NT2/D1 (cell line): Measurements from ENCODE around the gene VSTM2L.

Experiments used
- DNase-seq: peaks from one replicate; pipeline ENCODE4 v3.0.0-alpha.2; 2011; ENCODE audit warnings: low read depth, low spot score
- H3K27me3 ChIP-seq: 2 replicates; pipeline ENCODE4 v1.6.0; 2011; ENCODE audit warnings: mild to moderate bottlenecking; ENCODE audit not compliant: insufficient read length, insufficient read depth
- H3K36me3 ChIP-seq: 2 replicates; pipeline ENCODE4 v1.6.1; 2011; ENCODE audit warnings: mild to moderate bottlenecking, low read length, mixed read lengths; ENCODE audit not compliant: insufficient read depth, insufficient read length
- H3K4me1 ChIP-seq: 2 replicates; pipeline ENCODE4 v1.5.1; 2011; ENCODE audit not compliant: insufficient read depth, insufficient read length
- H3K4me3 ChIP-seq: 2 replicates; pipeline ENCODE4 v1.5.1; 2011; ENCODE audit warnings: low read depth; ENCODE audit not compliant: insufficient read length
- H3K9ac ChIP-seq: 2 replicates; pipeline ENCODE4 v1.6.0; 2011; ENCODE audit warnings: low read depth; ENCODE audit not compliant: insufficient read length
- H3K9me3 ChIP-seq: 2 replicates; pipeline ENCODE4 v1.5.1; 2011; ENCODE audit warnings: mild to moderate bottlenecking, low read length; ENCODE audit not compliant: insufficient read depth
- SUZ12 ChIP-seq: IDR thresholded peaks from 2 replicates; pipeline ENCODE4 v1.6.1; 2011; ENCODE audit not compliant: insufficient read length, insufficient read depth; ENCODE audit errors: extremely low read depth
- YY1 ChIP-seq: IDR thresholded peaks from 2 replicates; pipeline ENCODE4 v1.6.1; 2011; ENCODE audit not compliant: insufficient read length, insufficient read depth
- ZNF274 ChIP-seq: IDR thresholded peaks from 2 replicates; pipeline ENCODE4 v1.6.1; 2011; ENCODE audit warnings: mild to moderate bottlenecking, low read depth, low read length

VSTM2L gene

DNA sequence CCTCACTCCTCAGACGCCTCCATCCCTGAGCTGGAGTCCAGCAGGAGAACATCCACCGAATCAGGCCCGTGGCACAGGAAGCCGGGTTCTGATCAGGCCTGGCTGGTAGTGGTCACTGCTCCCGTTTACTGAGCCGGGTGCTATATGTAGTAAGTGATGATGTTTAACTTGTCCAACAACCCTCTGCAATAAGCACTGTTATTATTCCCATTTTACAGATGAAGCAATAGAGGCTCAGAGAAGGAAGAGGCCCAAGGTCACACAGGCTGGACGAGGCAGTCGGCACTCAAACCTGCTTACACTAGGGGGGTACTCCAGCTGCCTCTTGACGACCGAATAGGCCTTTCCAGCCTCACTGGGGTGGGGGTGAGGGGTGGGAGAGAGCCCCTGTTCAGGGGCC is 14.3 kb upstream of the VSTM2L start:
- no peak for TF ChIP-seq YY1
- TF ChIP-seq SUZ12 = no peak
- no peak for TF ChIP-seq ZNF274
- H3K9me3 ChIP-seq = no peaks in the 10 kb centered on the region
- H3K4me1 ChIP-seq = no peaks in the 10 kb centered on the region
- H3K27me3 ChIP-seq = no peaks in the 10 kb centered on the region
- no peak overlapping the region for H3K4me3 ChIP-seq
- H3K9ac ChIP-seq = no peak overlapping the region
- no peaks in the 10 kb centered on the region for H3K36me3 ChIP-seq
- DNase-seq = no peak

DNA sequence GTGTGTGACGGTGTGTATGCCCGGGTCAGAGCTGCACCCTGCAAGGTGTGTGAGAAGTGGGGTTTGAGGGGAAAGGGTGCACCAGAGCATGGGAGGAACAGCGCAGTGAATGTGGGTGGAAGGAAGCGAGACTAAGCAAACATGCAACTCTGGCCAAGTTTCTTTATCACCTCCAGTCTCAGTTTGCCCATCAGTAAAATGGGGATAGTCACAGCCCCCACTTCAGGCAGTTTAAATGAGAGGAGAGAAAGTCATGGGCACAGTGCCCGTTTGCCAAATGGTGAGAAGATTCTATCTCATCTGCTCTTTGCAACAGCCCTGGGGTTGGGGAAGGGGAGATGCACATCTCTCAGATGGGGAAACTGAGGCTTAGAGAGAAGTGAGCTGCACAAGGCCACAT is 12.8 kb upstream of the VSTM2L start:
- no peak for DNase-seq
- H3K9me3 ChIP-seq = no peaks in the 10 kb centered on the region
- H3K9ac ChIP-seq = no peak overlapping the region
- H3K36me3 ChIP-seq = no peaks in the 10 kb centered on the region
- no peaks in the 10 kb centered on the region for H3K27me3 ChIP-seq
- H3K4me3 ChIP-seq = no peak overlapping the region
- H3K4me1 ChIP-seq = peaks cover 5% of the 10 kb centered on the region
- TF ChIP-seq ZNF274 (no peak), YY1 (no peak), SUZ12 (no peak)

DNA sequence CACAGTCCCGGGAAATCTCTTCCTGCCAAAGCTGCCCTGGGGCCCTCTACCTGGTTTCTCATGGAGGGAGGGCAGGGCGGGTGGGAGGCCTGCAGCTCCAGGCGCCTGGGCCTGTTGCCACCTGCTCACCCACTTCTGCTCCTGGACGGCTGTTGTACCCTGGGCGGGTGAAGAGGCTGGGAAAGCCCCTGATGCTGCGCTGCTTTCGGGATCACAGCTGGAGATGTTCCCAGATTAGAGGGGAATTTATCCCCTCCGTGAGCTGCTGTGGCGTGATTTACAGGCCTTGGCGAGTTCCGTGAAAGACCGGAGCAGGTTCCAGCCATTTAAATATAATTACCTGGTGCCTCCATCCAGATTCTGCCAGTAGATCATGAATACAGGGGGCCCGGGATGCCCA is 12.3 kb upstream of the VSTM2L start:
- Histone ChIP-seq H3K4me1 (peaks cover 5% of the 10 kb centered on the region), H3K9ac (no peak overlapping the region), H3K4me3 (no peak overlapping the region), H3K9me3 (no peaks in the 10 kb centered on the region), H3K27me3 (no peaks in the 10 kb centered on the region), H3K36me3 (no peaks in the 10 kb centered on the region)
- TF ChIP-seq YY1 = no peak
- TF ChIP-seq ZNF274 = no peak
- DNase-seq = no peak

DNA sequence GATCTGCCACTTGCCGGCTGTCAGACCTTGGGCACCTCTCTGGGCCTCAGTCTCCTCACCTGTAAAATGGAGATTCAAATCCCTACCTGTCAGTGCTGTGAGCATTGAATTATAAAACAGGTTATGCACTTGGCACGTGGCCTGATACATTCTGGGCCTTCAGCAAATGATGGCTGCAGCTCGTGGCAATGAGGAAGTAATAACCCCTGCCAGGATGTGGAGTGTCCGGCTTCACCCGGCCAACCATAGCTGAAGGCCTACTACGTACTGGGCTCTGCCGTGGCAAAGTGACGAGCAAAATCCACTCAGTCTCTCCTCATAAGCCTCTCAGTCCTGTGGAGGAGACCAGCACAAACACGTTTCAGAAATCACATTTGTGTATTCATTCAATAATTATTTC is 10.9 kb upstream of the VSTM2L start:
- no peak overlapping the region for H3K4me3 ChIP-seq
- no peak overlapping the region for H3K9ac ChIP-seq
- DNase-seq = no peak
- no peaks in the 10 kb centered on the region for H3K27me3 ChIP-seq
- no peaks in the 10 kb centered on the region for H3K36me3 ChIP-seq
- no peaks in the 10 kb centered on the region for H3K9me3 ChIP-seq
- no peak for TF ChIP-seq ZNF274
- no peak for TF ChIP-seq SUZ12
- no peak for TF ChIP-seq YY1
- H3K4me1 ChIP-seq = peaks cover 7% of the 10 kb centered on the region

DNA sequence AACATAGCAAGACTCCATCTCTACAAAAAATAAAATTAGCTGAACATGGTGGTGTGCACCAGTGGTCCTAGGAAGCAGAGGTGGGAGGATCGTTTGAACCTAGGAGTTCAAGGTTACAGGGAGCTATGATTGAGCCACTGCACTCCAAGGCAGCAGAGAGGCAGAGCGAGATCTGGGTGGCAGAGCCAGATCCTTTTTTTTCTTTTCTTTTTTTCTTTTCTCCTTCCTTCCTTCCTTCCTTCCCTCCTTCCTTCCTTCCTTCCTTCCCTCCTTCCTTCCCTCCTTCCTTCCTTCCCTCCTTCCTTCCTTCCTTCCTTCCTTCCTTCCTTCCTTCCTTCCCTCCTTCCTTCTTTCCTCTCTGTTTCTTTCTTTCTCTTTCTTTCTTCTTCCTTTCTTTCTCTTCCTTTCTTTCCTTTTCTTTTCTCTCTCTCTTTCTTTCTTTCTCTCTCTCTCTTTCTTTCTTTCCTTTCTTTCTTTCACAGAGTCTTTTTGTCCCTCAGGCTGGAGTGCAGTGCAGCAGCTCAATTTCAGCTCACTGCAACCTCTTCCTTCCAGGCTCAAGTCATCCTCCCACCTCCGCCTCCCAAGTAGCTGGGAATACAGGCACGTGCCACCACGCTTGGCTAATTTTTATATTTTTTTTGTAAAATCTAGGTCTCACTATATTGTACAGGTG is 9.2 kb upstream of the VSTM2L start:
- no peaks in the 10 kb centered on the region for H3K9me3 ChIP-seq
- H3K4me1 ChIP-seq = peaks cover 7% of the 10 kb centered on the region
- H3K36me3 ChIP-seq = no peaks in the 10 kb centered on the region
- DNase-seq = no peak
- H3K9ac ChIP-seq = no peak overlapping the region
- TF ChIP-seq SUZ12 = no peak
- TF ChIP-seq ZNF274 = no peak
- no peak for TF ChIP-seq YY1
- no peak overlapping the region for H3K4me3 ChIP-seq
- no peaks in the 10 kb centered on the region for H3K27me3 ChIP-seq

DNA sequence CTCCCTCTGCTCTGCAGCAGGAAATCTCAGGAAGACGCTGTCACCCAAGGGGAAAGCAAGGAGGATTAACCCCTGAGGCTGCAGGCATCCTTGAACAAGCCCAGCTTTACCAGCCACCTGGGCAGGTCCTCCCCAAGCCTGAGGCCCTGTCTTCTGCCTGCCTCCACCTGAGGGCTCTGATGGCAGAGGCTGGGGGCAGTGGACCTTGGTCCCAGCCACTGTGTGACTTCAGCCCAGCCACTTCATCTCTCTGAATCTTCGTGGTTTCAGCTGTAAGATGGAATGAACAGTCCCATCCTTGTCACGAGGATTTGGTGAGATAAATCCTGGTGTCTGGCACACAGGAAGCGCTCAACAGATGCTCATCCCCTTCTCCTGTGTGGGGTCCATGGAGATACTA is 8.5 kb upstream of the VSTM2L start:
- H3K4me1 ChIP-seq = peaks cover 7% of the 10 kb centered on the region
- no peak overlapping the region for H3K4me3 ChIP-seq
- no peaks in the 10 kb centered on the region for H3K27me3 ChIP-seq
- DNase-seq = no peak
- H3K36me3 ChIP-seq = no peaks in the 10 kb centered on the region
- no peak for TF ChIP-seq YY1
- no peak for TF ChIP-seq ZNF274
- TF ChIP-seq SUZ12 = no peak
- no peak overlapping the region for H3K9ac ChIP-seq
- H3K9me3 ChIP-seq = no peaks in the 10 kb centered on the region

DNA sequence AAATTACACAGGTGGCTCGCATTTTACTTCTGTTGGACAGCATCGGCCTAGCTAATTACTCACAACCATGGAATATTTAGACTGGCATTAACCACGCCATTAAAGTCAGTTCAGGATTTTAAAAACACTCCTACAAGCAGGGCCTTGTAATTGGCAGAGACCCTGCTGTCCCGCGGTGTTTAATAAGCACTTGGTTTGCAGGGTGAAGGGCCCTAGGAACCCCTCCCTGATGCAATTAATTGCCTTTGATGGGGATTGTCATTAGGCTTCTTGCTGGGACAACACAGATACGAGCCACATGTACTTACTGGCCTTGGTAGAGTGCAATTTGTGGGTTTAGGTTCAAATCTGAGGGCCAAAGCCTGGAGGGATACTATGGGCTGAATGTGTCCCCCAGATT is 7.8 kb upstream of the VSTM2L start:
- no peaks in the 10 kb centered on the region for H3K36me3 ChIP-seq
- no peak for DNase-seq
- no peak overlapping the region for H3K9ac ChIP-seq
- H3K27me3 ChIP-seq = no peaks in the 10 kb centered on the region
- no peak overlapping the region for H3K4me3 ChIP-seq
- TF ChIP-seq YY1 (no peak), ZNF274 (no peak), SUZ12 (no peak)
- H3K4me1 ChIP-seq = peaks cover 7% of the 10 kb centered on the region
- no peaks in the 10 kb centered on the region for H3K9me3 ChIP-seq
